Ishikawa (cell line): ENCODE results near the gene VWA1.
A peak's percentile ranks its signal among the peaks of the same experiment; 100 is the strongest.

Experiments
- CEBPB ChIP-seq: IDR thresholded peaks from 2 replicates; pipeline ENCODE4 v1.6.1; 2012
- EGR1 ChIP-seq: IDR thresholded peaks from 2 replicates; pipeline ENCODE4 v1.6.1; 2012
- FOXM1 ChIP-seq: IDR thresholded peaks from 2 replicates; pipeline ENCODE4 v1.6.1; 2012; ENCODE audit warnings: low read depth, borderline replicate concordance
- NFIC ChIP-seq: IDR thresholded peaks from 2 replicates; pipeline ENCODE4 v1.6.1; 2012
- RAD21 ChIP-seq: IDR thresholded peaks from 2 replicates; pipeline ENCODE4 v1.6.1; 2012; ENCODE audit warnings: low read depth
- TAF1 ChIP-seq: IDR thresholded peaks from 2 replicates; pipeline ENCODE4 v1.6.1; 2012; ENCODE audit warnings: low read depth, mild to moderate bottlenecking
- TEAD4 ChIP-seq: IDR thresholded peaks from 2 replicates; pipeline ENCODE4 v1.6.1; 2012
- YY1 ChIP-seq: IDR thresholded peaks from 2 replicates; pipeline ENCODE4 v1.6.1; 2012; ENCODE audit warnings: low read depth
- ZBTB7A ChIP-seq: IDR thresholded peaks from 2 replicates; pipeline ENCODE4 v1.6.1; 2012; ENCODE audit warnings: low read depth
- TF ChIP-seq, protein P1 (sequence below): IDR thresholded peaks from 2 replicates; pipeline ENCODE4 v1.6.1; 2012; ENCODE audit warnings: low read depth, mild to moderate bottlenecking
- TF ChIP-seq, protein P2 (sequence below): IDR thresholded peaks from 2 replicates; pipeline ENCODE4 v1.6.1; 2012

DNA sequence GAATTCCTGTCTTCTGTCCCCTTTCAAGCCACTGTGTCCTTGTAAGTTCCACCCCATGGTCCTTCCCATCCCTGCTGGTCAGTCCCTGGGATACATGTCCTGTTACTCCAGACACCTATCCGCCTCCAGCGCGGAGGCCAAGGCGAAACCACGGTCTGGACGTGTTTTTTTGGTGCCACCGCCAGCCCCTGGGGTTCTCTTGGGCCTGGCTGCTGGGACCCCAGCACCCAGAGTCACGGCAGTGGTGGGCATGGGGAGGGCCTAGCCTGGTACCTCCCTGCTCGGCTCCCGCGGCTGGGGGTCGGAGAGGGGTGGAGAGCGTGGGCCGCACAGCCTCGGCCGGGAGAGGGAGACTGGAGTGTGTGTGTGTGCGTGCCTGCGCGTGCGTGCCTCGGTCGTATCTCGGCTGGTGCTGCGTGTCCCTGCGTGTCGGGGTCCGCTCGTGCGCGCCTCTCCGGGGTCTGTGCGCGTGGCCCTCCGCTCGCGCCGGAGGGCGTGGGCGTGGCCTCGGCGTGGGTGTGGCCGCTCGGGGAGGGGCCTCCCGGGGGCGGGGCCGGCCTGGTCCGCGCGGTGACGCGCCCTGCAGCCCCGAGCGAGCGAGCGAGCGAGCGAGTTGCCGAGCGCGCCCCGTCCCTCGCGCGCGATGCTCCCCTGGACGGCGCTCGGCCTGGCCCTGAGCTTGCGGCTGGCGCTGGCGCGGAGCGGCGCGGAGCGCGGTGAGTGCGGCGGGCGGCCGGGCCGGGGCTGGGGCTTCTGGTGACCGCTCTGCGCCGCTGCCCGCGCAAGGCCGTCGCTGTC is at the start of gene VWA1:
- no peak for TF ChIP-seq RAD21
- no peak for TF ChIP-seq NFIC
- TF ChIP-seq TAF1: peak; percentile 22; the same call in 1 of the 2 replicates
- TF ChIP-seq TEAD4: no peak
- TF ChIP-seq EGR1: no peak
- peak; percentile 56; the same call in 1 of the 2 replicates for TF ChIP-seq ZBTB7A
- TF ChIP-seq, protein P1, sequence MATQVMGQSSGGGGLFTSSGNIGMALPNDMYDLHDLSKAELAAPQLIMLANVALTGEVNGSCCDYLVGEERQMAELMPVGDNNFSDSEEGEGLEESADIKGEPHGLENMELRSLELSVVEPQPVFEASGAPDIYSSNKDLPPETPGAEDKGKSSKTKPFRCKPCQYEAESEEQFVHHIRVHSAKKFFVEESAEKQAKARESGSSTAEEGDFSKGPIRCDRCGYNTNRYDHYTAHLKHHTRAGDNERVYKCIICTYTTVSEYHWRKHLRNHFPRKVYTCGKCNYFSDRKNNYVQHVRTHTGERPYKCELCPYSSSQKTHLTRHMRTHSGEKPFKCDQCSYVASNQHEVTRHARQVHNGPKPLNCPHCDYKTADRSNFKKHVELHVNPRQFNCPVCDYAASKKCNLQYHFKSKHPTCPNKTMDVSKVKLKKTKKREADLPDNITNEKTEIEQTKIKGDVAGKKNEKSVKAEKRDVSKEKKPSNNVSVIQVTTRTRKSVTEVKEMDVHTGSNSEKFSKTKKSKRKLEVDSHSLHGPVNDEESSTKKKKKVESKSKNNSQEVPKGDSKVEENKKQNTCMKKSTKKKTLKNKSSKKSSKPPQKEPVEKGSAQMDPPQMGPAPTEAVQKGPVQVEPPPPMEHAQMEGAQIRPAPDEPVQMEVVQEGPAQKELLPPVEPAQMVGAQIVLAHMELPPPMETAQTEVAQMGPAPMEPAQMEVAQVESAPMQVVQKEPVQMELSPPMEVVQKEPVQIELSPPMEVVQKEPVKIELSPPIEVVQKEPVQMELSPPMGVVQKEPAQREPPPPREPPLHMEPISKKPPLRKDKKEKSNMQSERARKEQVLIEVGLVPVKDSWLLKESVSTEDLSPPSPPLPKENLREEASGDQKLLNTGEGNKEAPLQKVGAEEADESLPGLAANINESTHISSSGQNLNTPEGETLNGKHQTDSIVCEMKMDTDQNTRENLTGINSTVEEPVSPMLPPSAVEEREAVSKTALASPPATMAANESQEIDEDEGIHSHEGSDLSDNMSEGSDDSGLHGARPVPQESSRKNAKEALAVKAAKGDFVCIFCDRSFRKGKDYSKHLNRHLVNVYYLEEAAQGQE: no peak
- TF ChIP-seq YY1: no peak
- no peak for TF ChIP-seq CEBPB
- TF ChIP-seq FOXM1: no peak
- TF ChIP-seq, protein P2, sequence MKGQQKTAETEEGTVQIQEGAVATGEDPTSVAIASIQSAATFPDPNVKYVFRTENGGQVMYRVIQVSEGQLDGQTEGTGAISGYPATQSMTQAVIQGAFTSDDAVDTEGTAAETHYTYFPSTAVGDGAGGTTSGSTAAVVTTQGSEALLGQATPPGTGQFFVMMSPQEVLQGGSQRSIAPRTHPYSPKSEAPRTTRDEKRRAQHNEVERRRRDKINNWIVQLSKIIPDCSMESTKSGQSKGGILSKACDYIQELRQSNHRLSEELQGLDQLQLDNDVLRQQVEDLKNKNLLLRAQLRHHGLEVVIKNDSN: no peak
